NCI-H526 treated with DMSO at 0.1 percent for 48 hours (cell line): ENCODE data around the gene MPHOSPH10.
"Not testable (repeated sequence)": the region's sequence is repeated elsewhere in the genome, so short reads cannot be mapped to it uniquely, and the experiment has no call there.

Experiments used
- DNase-seq: peaks from one replicate; lab custom pipeline; 2025; lab: John Stamatoyannopoulos, UW

MPHOSPH10 gene

DNA sequence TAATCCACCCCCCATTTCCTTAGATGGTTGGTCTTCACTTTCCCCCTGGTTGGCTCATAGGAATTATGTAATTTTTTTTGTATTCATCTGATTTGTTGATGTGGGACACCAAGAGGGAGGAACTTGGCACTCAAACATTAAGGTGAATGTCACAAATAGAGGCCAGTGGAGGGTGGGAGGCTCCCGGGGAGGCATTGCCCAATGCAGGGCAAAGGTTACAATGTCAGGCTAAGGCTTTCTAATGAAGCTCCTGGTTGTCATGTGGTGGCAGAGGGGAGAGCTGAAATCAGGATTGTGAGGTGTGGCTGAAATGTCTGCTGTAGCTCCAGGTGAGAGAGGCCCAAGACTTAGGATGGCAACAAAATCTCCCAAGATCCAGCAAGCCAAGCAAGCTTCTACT is 42.7 kb downstream of the MPHOSPH10 start:
- DNase-seq = no peak

DNA sequence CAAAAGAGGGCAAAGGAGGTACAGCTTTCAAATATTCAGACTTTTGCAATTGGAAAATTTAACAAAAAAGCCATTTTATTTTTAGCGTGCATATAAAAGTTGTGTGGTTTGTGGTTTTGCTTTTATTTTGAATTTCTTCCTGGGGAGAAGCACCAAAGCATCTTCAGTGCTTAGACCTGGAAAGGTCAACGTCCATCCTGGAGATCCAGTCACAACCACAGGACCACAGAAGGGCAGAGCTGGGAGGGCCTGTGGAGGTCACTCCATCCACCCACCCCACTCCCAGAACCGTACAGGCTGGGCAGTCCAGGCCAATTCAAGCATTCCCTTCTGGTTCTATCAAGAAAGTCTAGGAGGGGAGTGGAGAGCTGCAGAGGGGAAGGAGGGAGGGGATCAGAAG is 43.8 kb downstream of the MPHOSPH10 start:
- no peak for DNase-seq

DNA sequence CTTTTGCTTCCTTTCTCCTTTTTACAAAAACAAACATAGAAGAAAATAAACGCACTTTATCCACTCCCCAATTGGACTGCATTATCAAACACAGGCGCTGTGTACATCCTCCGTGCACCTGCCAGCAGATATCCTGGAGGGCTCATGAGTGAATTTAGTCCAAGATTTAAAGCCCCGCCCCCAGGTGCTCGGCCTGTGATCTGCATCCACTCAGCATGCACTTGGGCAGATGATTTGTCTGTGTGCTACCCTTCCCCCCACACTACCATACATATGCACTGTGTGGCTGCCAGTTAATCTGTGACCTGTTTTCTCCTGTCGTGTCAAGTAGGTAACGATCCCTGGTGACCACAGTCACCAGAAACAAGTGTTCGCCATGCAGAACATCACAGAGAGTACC is 48.4 kb downstream of the MPHOSPH10 start:
- DNase-seq = not testable (repeated sequence)

DNA sequence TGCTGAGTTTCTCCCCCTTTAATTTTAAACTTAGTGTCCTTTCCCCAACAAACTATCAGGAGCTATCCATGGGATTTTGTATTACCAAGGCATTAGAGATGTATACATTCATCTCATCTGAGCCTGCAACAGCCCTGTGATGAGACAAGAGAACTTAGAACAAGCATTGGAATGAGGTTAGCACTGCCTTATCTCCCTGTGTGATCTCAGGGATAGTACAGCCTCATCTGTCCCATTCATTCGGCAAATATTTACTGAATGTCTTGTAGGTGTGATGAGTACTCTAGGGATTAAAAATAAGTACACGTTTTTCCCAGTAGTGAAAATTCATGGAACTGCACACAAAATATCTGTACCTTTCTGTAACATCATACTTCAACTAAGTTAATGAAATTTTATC is 50.9 kb downstream of the MPHOSPH10 start:
- DNase-seq = no peak

GRCh38 chr2:71183306-71184115 is 53.1 kb downstream of the MPHOSPH10 start:
- not testable (repeated sequence) for DNase-seq

- no peak for DNase-seq
Measured at GRCh38 chr2:71186973-71187372, 56.5 kb downstream of the MPHOSPH10 start.

- no peak for DNase-seq
Measured at GRCh38 chr2:71187589-71187988, 57.2 kb downstream of the MPHOSPH10 start.

DNA sequence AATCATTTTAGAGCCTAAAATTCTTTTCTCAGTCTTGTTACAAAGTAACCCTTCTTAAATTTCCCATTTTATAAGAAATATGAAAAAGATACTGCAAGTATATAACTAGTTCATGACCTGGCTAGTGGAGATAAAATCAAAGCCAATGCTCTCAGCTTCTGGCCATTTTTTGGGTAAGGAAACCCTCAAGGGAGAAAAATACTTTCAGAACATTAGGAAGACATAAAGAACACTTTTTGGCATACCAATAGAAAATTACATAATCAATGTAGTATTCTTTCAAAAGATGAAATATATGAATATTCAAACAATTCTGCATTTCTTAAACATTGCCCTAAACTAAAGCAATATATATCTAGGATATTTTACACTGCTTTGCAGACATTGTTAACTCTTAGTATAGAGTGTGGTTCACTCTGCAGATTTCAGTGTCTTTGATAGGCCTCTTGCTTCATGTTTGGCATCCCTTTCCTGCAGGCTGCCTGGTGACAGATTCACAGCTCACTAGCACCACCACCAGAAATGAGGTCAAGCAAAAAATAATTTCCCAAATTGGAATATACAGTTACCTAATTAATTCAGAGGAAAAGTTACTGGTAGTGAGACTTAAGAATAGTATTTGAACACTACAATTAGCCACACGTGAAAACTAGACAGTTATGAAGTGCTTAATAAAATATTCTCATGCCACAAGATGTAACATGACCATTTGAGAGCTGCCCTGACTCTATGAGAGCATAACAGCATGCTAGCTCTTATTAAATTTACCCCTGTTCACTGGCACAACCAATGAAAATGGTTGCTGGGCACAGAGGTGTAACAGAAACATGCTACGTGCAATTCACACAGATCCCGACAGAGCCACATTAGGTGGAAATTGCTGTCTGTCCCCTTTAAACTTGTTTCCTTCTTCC is 60.5 kb downstream of the MPHOSPH10 start:
- DNase-seq = no peak

- no peak for DNase-seq
Measured at GRCh38 chr2:71191570-71191943, 61.1 kb downstream of the MPHOSPH10 start.
